ENCODE measurements around the gene TNPO1.

TNPO1 gene

GRCh38 chr5:72818866-72819534 lies 2.5 kb downstream of the TNPO1 start:
- peak; percentile 60 for DNase-seq

DNA sequence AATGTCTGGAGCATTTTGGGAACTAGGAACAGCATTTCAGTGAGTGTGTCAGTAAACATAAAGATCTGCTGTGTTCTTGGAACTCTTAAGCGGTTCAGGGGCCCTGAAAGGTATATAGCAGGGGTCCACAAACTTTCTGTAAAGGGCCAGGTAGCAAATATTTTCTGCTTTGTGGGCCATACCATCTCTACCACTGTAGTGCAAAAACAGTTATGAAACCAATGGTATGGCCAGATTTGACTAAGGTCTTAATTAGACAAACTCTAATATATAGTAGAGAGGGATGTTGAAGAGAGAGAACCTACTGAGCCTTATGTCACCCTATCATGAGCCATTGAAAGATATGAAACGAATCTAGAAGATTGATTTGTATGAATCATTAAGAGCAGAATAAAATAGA lies 5.3 kb downstream of the TNPO1 start:
- no peak for DNase-seq

GRCh38 chr5:72822944-72823343 lies 6.5 kb downstream of the TNPO1 start:
- no peak for DNase-seq

- DNase-seq: no peak
These were observed 13.2 kb downstream of the TNPO1 start for GRCh38 chr5:72829707-72830106.

DNA sequence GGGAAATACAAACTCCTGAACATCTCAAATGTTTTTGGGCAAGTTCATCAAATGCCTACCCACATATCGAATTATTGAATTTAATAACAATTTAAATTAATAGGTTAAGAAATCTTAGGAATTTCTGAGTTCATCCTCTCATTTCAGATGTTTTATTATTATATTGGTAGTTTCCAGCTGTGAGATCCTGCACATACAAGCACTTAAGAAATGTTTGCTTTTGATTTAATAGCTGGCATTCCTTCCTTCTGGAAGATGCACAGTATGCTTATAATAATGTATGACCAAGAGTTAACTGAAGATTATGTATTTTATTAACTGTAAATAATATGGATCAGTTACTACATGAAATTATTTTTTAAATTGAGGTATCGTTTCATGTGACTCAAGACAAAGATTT lies 13.9 kb downstream of the TNPO1 start:
- DNase-seq: no peak

DNA sequence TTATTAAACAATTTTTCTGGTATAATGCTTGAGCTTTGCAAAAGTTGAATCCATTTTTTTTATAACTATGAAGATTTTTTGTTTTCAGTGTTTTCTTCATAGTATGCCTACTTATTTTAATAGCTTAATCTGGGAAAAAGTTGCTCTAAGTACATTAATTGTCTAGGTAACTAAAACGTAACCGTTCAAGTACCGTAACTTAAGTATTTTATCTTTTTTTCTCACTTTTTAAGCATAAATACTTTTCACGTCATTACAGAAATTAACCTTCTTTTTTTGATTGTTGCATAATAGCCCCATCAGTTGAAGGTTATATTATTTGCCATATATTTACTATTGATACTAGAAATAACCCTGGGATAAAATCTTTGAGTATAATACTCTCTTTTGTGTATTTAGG lies 15.2 kb downstream of the TNPO1 start:
- DNase-seq: no peak

- DNase-seq: no peak
These were observed 18.5 kb downstream of the TNPO1 start for GRCh38 chr5:72834924-72835323.

GRCh38 chr5:72835633-72836032 lies 19.2 kb downstream of the TNPO1 start:
- DNase-seq: no peak

- no peak for DNase-seq
These were observed 20.3 kb downstream of the TNPO1 start for GRCh38 chr5:72836810-72837209.

DNA sequence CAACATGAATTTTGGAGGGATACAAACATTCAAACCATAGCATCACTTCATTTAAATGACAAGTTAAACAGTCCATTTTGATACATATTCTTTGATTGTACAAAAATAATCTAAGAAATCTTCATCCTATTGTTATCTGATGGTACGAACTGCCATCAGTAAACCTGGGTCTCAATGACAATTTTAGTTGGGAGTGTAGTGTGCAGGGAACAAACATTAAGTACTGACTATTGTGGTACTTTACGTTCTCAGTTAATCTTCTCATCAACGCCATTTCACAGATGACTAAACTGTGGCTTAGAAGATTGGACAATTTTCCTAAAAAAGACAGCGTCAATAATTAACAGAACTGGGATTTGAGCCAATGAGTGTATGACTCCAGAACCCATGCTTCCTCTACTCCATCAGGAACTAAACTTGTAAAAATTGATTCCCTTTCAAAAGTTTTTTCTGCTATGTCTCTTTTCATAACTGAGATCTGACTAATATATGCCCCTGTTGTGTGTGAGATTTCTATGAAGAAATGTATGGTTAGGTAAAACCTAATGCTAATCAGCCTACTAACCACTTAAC lies 21.1 kb downstream of the TNPO1 start:
- DNase-seq: peak; percentile 45

DNA sequence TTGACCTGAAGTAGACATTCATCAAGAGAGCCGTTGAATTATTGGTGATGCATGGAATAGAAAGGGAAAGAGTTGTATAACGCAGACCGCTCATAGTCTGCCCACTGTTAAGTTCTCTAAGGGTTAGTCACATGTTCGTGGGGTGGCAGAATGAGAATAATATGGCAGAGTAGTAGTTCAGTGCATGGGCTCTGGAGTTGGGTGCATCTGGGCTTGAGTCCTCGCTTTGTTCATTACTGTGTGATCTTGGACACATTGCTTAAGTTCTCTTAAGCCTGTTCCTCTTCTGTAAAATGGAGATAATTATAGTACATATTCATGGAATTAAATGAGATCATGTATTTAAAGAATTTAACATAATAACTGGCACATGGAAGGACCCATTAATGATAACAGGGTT lies 23.6 kb downstream of the TNPO1 start:
- DNase-seq: no peak

- DNase-seq: peak; percentile 58
These were observed 25.5 kb downstream of the TNPO1 start for GRCh38 chr5:72841756-72842535.

DNA sequence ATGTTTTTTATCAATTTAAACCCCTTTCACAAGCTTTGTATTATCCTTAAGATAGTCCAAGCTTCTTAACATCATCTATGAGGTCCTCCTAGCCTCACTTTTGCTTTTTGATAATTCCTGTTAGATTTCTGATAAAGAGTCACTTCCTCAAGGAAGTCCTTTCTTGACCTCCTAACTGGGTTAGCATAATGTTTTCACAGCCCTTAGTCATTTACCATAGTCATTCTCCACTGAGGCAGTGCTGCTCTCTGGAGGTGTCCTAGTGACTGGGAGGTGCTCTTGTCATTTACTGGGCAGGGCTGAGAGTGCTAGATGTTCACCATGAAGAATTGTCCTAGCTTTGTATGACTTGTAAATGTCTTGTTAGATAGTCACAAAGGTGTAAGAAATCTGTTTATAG lies 26.4 kb downstream of the TNPO1 start:
- peak; percentile 49 for DNase-seq

- no peak for DNase-seq
These were observed 27.8 kb downstream of the TNPO1 start for GRCh38 chr5:72844218-72844603.

DNA sequence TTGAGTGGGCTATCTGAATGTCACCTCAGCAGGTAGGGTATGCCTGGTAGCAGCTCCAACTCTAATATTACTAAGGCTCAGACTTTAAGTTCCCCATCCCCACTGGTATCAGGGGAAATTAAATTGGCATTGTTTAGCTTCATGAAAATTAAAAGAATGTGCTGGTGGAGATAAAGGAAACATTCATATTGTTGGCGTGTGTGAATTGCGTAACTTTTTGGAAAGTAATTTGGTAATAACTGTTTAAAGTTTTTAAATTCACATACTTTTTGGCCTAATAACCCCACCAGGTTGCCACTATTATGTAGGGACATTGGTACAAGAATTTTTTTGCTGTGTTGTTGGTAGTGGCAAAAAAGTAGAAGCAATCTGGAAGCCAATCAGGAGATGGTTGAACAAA lies 29.4 kb downstream of the TNPO1 start:
- DNase-seq: peak; percentile 42

DNA sequence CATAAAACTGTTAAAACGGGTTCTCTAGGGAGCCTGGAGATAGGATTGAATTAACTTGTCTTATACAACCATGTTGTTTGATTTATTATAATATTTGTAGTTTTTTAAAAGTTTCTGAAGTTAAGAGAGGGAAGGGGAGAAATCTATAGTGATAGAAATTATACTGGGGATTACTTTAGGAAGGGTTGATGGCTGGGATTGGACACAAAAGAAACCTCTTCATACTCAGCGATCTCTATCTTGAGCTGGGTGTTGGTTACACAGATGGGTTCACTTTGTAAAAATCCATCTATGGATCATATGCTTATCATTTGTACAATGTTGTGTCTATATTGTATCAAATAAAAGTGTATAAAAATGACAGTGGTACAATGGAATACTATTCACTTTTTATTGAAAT lies 30.0 kb downstream of the TNPO1 start:
- no peak for DNase-seq

- DNase-seq: peak; percentile 50
These were observed 31.0 kb downstream of the TNPO1 start for GRCh38 chr5:72847439-72847838.

GRCh38 chr5:72847989-72848473 lies 31.6 kb downstream of the TNPO1 start:
- peak; percentile 91 for DNase-seq

- DNase-seq: no peak
These were observed 32.3 kb downstream of the TNPO1 start for GRCh38 chr5:72848474-72849428.

GRCh38 chr5:72849546-72849945 lies 33.1 kb downstream of the TNPO1 start:
- DNase-seq: no peak

DNA sequence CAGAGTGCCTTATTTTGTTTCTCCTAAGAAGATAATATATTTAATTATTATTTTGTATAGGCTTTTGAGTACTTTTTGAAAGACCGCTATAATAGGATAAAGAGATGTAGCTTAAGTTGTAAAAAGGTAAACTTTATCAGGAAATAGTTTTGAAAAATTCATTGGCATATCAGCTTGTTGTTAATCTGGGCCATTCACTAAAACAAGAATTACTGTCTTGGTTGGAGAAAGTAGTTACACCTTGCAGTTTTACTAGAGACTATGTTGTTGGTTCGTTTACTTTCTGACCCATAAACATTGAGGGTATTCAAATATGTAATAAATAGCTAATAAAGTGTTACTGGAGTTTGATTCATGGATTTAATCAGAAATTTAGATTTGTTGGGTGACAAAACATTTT lies 33.7 kb downstream of the TNPO1 start:
- DNase-seq: no peak

DNA sequence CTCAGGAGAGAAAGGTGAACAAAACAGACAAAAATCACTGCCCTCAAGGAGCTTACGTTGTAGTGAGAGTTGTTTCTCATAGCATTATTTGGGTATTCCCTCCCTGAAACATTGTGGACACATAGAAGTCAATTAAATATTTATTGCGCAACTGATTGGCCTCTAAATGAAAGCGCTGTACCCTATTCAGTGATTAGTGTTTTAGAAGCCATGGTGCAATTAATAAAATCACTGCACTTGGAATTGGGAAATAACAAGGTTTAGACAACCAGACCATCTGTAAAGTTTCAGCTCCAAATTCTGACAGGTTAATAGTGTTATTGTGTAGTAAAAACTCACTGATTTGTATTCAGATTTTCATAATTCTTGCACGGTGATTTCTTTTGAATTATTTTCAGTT lies 35.9 kb downstream of the TNPO1 start:
- no peak for DNase-seq

GRCh38 chr5:72854419-72854818 lies 38.0 kb downstream of the TNPO1 start:
- DNase-seq: no peak

Data from fibroblast of skin of right quadriceps (primary cell).